COLO668 (cell line): Measurements from ENCODE around the gene DLEU7.

Source experiments
- DNase-seq: peaks from one replicate; lab custom pipeline; 2025; ENCODE audit not compliant: unreplicated experiment; lab: John Stamatoyannopoulos, UW

Gene DLEU7

GRCh38 chr13:50843257-50844083 is at the start of gene DLEU7:
DLEU7 (minus strand) TSS chr13:50843692; CDS start chr13:50843646, 46 bp downstream.
- DNase-seq = no peak

DNA sequence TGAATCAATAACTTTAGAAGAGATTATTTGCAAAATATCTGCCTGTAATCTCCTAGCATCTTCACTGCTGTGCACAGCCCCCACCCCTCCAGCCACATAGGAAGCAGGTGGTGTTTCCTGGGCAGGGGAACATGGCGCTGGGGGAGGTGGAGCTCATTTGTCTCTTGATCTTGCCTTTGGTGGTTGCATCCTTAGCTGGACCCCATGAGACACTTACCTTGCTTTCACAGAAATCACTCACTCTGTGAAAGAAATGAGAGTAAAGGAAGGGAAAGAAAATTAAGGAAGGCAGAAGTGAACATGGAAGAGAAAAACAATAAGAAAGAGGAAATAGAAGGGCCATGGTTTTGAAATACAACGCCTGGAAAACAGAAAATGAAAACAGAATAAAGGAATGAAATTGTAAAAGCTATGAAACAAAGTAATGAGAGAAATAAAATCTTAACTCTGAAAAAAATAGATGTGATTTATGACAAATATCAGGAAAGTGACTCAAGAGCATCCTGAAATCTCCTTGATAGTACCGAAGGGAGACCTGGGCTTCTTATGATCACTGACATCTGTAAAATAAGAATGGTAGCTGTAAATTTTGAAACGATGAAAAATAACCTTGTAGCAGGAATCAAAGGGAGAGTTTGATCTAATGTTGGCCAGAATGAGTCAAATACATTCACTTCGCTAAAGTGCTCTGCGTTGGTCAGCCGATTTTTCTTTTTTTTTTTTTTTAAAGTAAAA is 48.9 kb upstream of the DLEU7 start:
- no peak for DNase-seq

DNA sequence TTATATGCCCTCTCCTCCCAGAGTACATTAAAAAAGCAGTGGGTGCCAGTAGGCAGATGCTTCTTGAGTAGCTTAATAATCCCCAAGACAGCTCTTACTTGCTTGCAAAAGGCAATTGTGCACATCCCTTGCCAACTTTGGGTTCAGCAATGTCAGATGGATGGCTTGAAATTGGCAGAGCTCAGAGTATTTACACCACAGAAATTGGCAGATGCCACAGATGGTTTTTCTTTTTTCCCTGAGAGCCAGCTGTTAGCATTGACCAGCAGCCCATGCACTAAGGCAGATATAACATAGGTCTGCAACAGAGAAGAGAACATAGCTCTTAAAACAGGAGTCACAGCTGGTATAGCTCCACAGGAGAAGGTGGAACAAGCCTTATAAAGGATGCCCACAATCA is 47.7 kb upstream of the DLEU7 start:
- DNase-seq = no peak

DNA sequence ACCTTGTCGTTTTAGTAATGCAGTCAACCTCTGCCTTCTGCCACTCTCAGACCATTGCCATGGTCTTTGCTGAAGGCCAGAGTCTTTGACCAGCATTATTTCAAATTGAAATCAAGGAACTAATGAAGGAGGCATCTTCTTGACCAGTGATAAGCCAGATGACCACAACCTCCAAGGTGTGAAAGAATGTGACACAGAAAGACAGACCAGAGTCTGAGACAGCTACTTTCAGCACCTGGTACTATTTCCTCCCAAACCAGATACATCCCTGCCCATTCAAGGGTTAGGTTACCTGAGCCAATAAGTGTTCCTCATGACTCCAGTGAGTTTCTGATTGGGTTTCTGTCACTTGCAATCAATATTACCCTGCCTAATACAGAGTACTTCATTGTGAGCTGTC is 45.8 kb upstream of the DLEU7 start:
- DNase-seq = no peak

DNA sequence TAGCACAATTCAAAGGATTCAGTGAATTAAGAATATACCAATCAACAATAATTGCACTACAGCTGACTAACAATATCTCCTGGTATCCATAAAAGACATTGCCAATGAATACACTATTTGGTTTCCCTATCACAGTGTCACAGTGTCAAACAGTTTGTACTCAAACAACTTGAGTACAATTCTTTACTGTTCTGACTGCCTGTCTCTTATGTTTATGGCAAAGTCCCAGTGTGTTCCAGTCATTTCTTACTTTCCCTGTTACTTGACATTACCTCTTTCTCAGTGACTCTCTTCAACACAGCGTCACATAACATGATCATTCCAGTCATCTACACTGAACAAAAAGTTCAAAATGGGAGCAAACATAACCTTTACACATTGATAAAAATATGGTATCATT is 44.9 kb upstream of the DLEU7 start:
- no peak for DNase-seq

- no peak for DNase-seq
These were observed 43.7 kb upstream of the DLEU7 start for GRCh38 chr13:50887151-50887550.

GRCh38 chr13:50884265-50884664 is 40.8 kb upstream of the DLEU7 start:
- no peak for DNase-seq

DNA sequence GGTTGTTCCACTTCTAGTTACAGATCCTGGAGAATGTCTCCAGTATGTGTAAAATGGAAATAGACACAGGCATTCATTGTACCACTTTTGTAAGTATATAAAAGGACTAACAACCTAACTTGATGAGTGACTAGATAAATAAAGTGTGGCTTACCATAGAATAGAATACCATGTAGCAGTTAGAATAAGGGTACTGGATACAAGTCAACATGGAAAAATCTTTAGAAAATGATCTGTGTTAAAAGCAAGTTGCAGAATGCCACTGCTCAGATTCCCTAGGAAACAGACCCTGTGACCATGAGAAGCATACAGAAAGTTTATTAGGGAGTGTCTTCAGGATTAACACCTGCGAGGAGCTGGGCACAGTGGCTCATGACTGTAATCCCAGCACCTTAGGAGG is 40.2 kb upstream of the DLEU7 start:
- DNase-seq = no peak

- no peak for DNase-seq
These were observed 39.4 kb upstream of the DLEU7 start for GRCh38 chr13:50882816-50883435.

DNA sequence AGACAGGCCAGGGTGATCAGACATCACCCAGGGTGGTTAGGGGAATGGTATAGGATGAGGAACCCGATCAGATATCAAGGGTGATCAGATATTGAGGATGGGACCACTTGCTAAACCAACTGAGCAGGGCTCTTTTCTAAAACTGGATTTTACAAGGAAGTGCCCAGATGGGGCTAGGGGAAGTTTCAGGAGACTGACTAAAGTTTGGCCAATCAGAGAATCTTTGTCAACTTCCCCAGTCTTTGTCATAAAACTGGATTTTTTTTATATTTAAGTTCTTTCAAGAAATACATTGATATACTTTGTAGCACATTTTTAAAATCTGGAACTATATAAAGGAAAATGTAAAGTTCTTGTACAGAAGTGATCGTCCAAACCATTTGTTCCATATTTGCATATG is 30.5 kb upstream of the DLEU7 start:
- no peak for DNase-seq

DNA sequence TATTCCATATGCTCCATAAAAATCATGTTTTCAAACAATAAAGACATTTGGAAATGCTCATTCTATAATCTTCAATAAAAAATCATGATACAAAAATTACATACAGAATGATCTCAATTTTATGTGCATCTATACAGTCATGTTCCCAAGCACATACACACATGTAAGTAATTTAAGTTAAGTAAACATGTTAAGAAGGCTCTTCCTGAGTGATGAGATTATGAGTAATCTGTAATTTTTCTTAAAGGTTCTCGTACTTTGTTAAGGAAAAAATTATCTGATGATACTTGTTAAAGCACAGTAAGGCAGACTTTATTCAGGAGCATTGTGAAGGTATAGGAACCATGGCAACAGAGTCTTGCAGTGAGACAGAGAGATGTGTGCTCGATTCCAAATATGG is 30.0 kb upstream of the DLEU7 start:
- DNase-seq = no peak

GRCh38 chr13:50871405-50871804 is 27.9 kb upstream of the DLEU7 start:
- no peak for DNase-seq

GRCh38 chr13:50867637-50867945 is 24.1 kb upstream of the DLEU7 start:
- DNase-seq = no peak

DNA sequence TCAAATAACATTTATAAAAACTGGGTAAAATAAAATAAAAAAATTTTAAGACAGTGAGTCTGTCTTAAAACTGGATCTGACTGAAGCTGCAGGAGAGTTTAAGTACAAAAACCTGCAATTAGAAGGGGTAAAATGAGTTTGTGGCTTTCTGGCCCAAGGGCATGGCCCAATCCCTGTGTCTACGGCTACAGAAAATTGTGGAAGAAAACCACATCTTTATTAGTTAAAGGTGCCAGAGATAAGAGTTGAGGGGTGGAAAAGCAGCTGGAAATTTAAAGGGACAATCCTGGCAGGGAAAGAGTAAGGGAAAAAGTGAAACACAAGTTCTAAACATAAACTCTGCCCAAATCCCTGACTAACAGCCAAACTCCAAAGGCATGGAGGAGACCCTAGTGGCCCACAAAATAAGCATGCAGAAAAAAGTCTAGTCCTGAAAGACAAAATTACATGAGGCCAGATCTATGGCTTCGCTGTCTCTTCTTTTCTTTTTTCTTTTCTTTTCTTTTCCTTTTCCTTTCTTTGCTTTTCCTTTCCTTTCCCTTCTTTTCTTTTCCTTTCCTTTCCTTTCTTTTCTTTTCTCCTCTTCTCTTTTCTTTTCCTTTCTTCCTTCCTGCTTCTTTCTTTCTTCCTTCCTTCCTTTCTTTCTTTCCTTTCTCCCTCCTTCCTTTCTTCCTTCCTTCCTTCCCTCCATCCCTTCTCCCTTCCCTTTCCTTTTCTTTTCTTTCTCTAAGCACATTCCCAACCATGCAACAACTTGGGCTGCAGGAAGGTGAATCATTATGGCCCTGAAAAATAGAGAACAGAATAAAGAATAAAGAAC is 23.5 kb upstream of the DLEU7 start:
- DNase-seq = no peak

DNA sequence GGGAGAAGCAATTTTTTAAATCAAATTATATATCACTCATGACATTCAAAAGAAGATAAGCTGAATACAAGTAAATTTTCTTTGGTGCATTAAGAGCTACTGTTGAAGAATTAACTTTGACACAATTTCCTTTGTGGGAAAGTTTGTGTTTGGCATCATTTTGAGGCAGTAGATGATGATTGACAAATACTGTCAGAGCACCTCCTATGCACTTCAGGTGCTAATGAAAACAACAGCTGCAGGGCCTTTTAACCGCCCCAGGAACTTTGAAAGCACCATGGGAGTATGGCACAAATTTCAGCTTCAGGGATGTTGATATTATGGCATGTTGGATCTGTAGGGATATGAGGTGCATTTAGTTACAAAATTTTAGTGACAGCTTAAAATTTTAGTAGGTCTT is 21.0 kb upstream of the DLEU7 start:
- DNase-seq = no peak

- no peak for DNase-seq
These were observed 12.2 kb upstream of the DLEU7 start for GRCh38 chr13:50855681-50856080.

DNA sequence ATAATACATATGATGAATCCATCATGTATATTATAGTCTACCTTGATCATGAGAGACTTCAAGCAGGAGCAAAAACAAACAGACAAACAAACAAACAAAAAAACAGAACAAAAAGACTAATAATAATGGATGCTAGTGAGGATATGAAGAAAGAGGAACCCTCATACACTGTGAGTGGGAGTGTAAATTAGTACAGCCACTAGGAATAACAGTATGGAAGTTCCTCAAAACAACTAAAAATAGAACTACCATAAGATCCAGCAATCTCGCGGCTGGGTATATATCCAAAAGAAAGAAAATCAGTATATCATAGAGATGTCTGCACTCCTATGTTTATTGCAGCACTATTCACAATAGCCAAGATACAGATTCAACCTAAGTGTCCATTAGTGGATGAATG is 7.0 kb upstream of the DLEU7 start:
- DNase-seq = no peak

DNA sequence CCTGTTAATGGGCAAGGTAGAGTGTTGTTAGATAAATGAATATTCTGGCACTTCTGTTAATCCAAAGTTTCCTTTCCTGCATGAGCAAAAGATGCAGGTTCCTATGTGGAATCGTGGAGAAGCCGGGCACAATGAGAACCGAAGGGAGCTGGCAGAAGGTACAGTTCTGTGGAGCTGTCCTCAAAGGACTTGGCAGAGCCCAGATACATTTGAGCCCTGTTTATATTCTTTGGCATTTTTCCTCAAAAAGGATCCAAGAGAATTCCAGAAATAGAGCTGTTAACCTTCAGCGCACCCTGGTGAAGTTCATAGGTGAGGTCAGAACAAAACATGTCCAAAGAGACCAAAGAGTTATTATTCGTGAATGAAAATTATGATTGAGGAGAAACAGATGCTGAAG is 4.0 kb upstream of the DLEU7 start:
- no peak for DNase-seq

GRCh38 chr13:50846861-50847475 is 3.5 kb upstream of the DLEU7 start:
- no peak for DNase-seq

DNA sequence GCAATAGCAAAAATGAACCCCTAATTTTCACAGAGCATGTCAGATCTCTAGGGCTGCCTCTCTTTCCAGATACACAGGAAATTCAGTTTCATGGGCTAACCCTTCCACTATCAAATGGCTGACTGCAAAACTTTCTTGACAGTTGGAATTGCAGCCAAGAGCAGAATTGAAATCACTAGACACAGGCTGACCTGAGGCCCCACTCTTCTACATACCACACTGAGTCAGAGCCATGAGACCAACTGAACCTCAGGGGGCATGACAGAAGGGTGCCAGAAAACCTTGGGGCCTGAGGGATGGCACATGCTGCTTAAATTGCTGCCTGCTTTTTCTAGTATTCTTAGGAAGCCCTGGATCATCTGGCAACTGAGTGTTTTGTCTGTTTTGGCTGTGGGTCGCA is 1.7 kb upstream of the DLEU7 start:
- no peak for DNase-seq
